ENCODE results near the gene MEI4. TPM values are rescaled to one million over a fixed set of nuclear protein-coding genes. Genes with fewer than 3 reads are reported as not detected.

MEI4 gene
- not detected for total RNA-seq

DNA sequence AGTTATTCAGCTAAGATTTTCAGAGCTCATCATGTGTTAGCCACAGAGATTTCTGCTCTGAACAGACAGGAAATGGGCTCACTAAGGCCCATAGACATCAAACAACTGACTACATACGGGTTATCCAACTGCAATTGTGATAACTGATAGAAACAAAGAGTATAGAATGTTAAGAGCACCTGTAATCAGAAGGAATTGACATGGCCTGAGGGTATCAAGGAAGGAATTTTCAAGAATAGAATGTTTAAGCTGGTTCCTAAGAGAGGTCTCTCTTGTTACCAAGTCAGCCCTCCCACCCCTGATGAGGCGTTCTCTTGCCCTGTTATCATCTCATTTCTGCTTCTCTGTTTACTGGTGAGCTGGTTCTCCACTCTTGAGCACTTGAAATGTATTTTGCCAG, at the start of gene MEI4:
Gene MEI4, plus strand, starts transcription at position 301 of the 400 bp plus-strand sequence. CDS start 37,633 bp downstream, outside the sequence.
- POLR2A ChIA-PET = no interaction called here
- H3K4me3 Mint-ChIP-seq = no peak within 1 kb of the TSS
- no peaks in the 10 kb centered on the region for H3K9me3 Mint-ChIP-seq
- no peaks in the 10 kb centered on the region for H3K4me1 Mint-ChIP-seq
- H3K36me3 Mint-ChIP-seq = no peaks in the 10 kb centered on the region
- ATAC-seq (ENCODE audit: low read depth) = no peak
- peaks cover 9% of the 10 kb centered on the region for H3K27me3 Mint-ChIP-seq
- no peak within 1 kb of the TSS for H3K27ac Mint-ChIP-seq
- no peak for DNase-seq

DNA sequence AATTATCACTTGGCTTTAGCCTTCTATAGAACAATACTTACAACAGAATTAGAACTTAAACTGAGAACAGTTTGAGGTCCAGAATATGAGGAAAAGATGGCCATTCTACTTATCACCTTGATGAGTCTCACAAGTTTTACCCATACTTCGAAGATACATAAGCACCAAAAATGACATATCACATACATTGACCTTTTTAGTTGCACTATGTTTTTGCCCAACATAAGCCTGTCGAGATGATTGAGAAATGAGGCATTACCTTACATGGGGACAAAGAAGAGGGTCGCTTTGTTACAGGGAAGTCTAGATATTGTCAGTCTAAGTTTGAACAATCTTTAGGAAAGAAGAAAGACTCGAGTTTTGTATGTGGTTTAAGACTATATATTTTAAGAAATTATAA, 48.4 kb upstream of the MEI4 start:
- H3K36me3 Mint-ChIP-seq = no peaks in the 10 kb centered on the region
- H3K9me3 Mint-ChIP-seq = peaks cover 1% of the 10 kb centered on the region
- no peaks in the 10 kb centered on the region for H3K27me3 Mint-ChIP-seq
- DNase-seq (no peak), ATAC-seq (ENCODE audit: low read depth) (no peak)
- H3K4me3 Mint-ChIP-seq = no peak overlapping the region
- no peak overlapping the region for H3K27ac Mint-ChIP-seq
- H3K4me1 Mint-ChIP-seq = no peaks in the 10 kb centered on the region
- POLR2A ChIA-PET = no interaction called here

DNA sequence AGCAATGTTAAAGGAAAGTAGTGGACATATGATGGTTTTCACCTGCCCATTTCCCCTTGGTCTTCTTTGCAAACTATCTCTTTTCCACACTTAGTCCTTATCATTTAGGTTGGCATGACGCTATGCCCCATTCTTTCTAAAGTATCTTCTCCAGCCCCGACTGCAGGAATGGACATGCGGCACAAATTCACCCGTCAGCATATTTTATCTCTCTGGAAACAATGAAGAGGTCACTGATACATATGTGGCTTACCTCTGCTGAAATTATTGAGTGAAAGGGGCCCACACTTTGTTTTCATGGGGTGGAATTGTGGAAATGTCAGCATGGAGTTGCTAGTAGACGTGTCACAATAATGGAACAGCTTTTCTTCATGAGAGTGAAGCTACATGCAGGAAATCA, 45.8 kb upstream of the MEI4 start:
- H3K9me3 Mint-ChIP-seq = peaks cover 1% of the 10 kb centered on the region
- H3K27me3 Mint-ChIP-seq = no peaks in the 10 kb centered on the region
- DNase-seq (no peak), ATAC-seq (ENCODE audit: low read depth) (no peak)
- H3K4me1 Mint-ChIP-seq = no peaks in the 10 kb centered on the region
- H3K27ac Mint-ChIP-seq = no peak overlapping the region
- no peaks in the 10 kb centered on the region for H3K36me3 Mint-ChIP-seq
- H3K4me3 Mint-ChIP-seq = no peak overlapping the region
- POLR2A ChIA-PET = no interaction called here

DNA sequence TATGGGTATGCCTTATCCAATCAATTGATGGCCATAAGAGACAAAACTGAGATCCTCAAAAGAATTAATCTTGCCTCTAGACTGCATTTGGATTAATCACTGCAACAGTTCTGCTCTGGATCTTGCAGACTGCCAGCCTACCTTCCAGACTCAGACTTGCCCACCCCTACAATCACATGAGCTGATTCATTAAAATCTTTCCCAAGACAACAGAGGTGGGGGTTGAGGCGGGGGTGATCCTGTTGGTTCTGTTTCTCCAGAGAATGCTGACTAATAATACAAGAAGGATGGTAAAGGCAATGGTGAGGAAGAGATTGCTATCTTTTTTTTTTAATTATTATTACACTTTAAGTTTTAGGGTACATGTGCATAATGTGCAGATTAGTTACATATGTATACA, 43.7 kb upstream of the MEI4 start:
- Mint-ChIP-seq H3K4me3 (no peak overlapping the region), H3K27ac (no peak overlapping the region), H3K9me3 (peaks cover 3% of the 10 kb centered on the region), H3K36me3 (no peaks in the 10 kb centered on the region), H3K27me3 (no peaks in the 10 kb centered on the region), H3K4me1 (no peaks in the 10 kb centered on the region)
- DNase-seq = no peak
- no peak for ATAC-seq (ENCODE audit: low read depth)
- POLR2A ChIA-PET = no interaction called here

DNA sequence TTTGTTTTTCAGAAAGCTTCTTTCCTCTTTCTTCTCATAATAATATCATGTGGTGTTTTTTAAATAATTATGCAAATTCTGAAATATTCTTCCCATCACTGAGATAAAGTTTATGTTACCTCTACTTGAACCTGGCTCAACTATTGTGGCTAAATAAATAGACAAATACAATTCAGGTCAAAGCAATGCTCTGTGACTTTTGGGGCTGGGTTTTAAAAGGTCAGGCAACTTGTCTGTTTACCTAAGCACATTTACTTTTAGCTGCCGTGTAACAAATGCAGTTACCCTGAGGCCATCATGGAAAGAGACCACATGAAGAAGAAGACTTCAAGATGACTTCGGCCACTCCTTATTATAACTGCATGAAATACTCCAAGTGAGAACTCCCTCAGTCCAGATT, 33.7 kb upstream of the MEI4 start:
- POLR2A ChIA-PET = no interaction called here
- Mint-ChIP-seq H3K36me3 (no peaks in the 10 kb centered on the region), H3K9me3 (peaks cover 2% of the 10 kb centered on the region), H3K27ac (no peak overlapping the region), H3K4me3 (no peak overlapping the region), H3K4me1 (no peaks in the 10 kb centered on the region), H3K27me3 (no peaks in the 10 kb centered on the region)
- ATAC-seq (ENCODE audit: low read depth) (no peak), DNase-seq (no peak)

DNA sequence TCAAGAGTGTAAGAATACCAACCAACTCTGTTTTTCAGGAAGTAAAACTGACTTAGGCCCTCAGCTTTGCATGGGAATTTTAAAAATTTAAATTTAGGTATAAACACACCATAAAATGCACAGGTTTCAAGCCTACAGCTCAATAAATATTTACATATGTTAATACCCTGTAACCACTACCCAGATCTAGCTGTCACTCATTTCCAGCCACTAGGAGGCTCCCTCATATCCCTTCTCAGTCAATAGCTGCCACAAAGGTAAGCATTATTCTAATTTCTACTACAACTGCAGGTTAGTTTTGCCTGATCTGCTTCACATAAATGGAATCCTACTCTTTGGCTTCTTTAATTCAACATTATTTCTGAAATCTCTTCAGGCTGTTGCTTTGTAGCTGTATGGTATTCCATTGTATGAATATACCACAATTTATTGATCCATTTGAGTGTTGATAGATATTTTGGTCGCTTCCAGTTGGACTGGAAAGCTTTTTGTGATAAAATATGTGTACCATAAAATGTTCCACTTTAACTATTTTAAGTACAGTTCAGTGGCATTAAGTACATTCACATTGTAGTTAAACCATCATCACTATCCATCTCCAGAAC, 32.5 kb upstream of the MEI4 start:
- no peaks in the 10 kb centered on the region for H3K27me3 Mint-ChIP-seq
- no peaks in the 10 kb centered on the region for H3K4me1 Mint-ChIP-seq
- H3K27ac Mint-ChIP-seq = no peak overlapping the region
- POLR2A ChIA-PET = no interaction called here
- no peak overlapping the region for H3K4me3 Mint-ChIP-seq
- DNase-seq (no peak), ATAC-seq (ENCODE audit: low read depth) (no peak)
- H3K9me3 Mint-ChIP-seq = no peaks in the 10 kb centered on the region
- H3K36me3 Mint-ChIP-seq = no peaks in the 10 kb centered on the region

GRCh38 chr6:77624515-77624914, 28.3 kb upstream of the MEI4 start:
- H3K36me3 Mint-ChIP-seq = no peaks in the 10 kb centered on the region
- H3K9me3 Mint-ChIP-seq = peaks cover 5% of the 10 kb centered on the region
- H3K27ac Mint-ChIP-seq = no peak overlapping the region
- no peak overlapping the region for H3K4me3 Mint-ChIP-seq
- no peak for ATAC-seq (ENCODE audit: low read depth)
- no peaks in the 10 kb centered on the region for H3K27me3 Mint-ChIP-seq
- POLR2A ChIA-PET = no interaction called here
- DNase-seq = no peak
- H3K4me1 Mint-ChIP-seq = no peaks in the 10 kb centered on the region

DNA sequence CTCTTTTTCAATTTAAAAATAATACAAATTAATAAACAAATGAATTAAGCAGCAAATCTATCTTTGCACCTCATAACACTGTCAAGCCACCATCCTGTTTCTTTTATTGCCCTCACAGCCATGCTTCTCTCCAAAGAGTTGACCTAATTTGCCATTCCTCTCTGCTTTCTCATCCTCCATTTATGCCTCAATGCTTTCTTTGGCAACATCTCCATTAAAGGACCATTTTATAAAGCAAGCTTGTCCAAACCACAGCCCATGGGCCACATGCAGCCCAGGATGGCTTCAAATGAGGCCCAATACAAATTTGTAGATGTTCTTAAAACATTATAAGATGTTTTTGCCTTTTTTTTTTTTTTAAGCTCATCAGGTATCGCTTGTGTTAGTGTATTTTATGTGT, 26.4 kb upstream of the MEI4 start:
- Mint-ChIP-seq H3K36me3 (no peaks in the 10 kb centered on the region), H3K9me3 (peaks cover 5% of the 10 kb centered on the region), H3K27ac (no peak overlapping the region), H3K27me3 (no peaks in the 10 kb centered on the region), H3K4me1 (no peaks in the 10 kb centered on the region), H3K4me3 (no peak overlapping the region)
- DNase-seq (no peak), ATAC-seq (ENCODE audit: low read depth) (no peak)
- POLR2A ChIA-PET = no interaction called here

DNA sequence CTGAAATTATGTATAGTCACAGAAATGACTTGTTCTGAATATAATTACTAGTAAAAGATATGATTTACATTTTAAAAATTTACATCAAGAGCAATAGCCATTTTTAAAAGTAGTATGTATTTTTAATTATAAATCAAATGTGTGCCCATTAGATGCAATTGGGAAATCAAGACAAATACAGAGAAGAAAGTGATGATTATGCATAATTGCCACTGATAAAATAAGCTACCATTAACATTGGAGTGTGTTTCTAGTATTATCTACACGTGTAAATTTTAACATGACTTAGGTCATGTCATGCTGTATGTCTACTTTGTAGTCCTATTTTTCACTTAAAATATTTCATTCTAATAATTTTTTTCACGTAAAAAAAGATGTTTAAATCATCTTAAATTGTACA, 22.8 kb upstream of the MEI4 start:
- DNase-seq (no peak), ATAC-seq (ENCODE audit: low read depth) (no peak)
- Mint-ChIP-seq H3K27ac (no peak overlapping the region), H3K4me3 (no peak overlapping the region), H3K27me3 (no peaks in the 10 kb centered on the region), H3K9me3 (peaks cover 5% of the 10 kb centered on the region), H3K4me1 (no peaks in the 10 kb centered on the region), H3K36me3 (no peaks in the 10 kb centered on the region)
- POLR2A ChIA-PET = no interaction called here

- Mint-ChIP-seq H3K9me3 (peaks cover 2% of the 10 kb centered on the region), H3K4me3 (no peak overlapping the region), H3K36me3 (no peaks in the 10 kb centered on the region), H3K4me1 (no peaks in the 10 kb centered on the region), H3K27ac (no peak overlapping the region), H3K27me3 (no peaks in the 10 kb centered on the region)
- POLR2A ChIA-PET = no interaction called here
- ATAC-seq (ENCODE audit: low read depth) (no peak), DNase-seq (no peak)
These were observed 19.4 kb upstream of the MEI4 start for GRCh38 chr6:77633471-77633870.

DNA sequence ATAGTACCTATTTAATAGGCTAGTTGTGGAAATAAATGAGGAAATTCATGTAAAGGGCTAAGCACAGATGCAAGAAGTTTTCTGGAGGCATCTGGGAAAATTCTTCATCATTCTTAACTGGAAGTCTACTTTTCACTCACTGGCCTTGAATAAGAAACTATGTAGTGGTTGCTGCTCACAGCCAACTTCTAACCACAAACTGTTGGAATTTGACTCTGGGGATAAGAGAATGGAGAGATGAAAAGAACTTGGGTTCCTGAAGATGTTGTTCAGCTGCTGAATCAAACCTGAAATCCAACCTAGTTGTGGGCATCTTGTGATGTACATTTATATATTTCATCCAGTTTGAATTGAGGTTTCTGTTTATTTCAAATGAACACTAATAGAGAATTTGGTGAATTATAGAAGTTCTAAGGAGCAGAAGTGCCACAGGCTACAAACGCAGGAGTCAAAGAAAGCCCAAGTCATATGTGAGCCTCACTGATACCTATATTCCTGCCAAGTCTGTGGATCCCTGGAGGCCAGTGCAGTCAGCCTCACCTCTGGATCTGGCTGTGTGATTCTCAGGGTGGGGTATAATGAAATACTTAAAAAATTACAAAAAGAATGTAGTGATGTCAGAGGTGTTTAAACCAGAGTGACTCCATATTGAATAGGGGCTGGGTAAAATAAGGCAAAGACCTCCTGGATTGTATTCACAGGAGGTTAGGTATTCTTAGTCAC, 18.7 kb upstream of the MEI4 start:
- POLR2A ChIA-PET = no interaction called here
- Mint-ChIP-seq H3K4me3 (no peak overlapping the region), H3K36me3 (no peaks in the 10 kb centered on the region), H3K27ac (no peak overlapping the region), H3K4me1 (no peaks in the 10 kb centered on the region), H3K27me3 (no peaks in the 10 kb centered on the region), H3K9me3 (no peaks in the 10 kb centered on the region)
- DNase-seq (no peak), ATAC-seq (ENCODE audit: low read depth) (no peak)

- H3K27me3 Mint-ChIP-seq = no peaks in the 10 kb centered on the region
- no peak overlapping the region for H3K27ac Mint-ChIP-seq
- H3K36me3 Mint-ChIP-seq = no peaks in the 10 kb centered on the region
- POLR2A ChIA-PET = no interaction called here
- H3K4me1 Mint-ChIP-seq = no peaks in the 10 kb centered on the region
- DNase-seq = no peak
- no peak for ATAC-seq (ENCODE audit: low read depth)
- no peak overlapping the region for H3K4me3 Mint-ChIP-seq
- H3K9me3 Mint-ChIP-seq = no peaks in the 10 kb centered on the region
These were observed 14.6 kb upstream of the MEI4 start for GRCh38 chr6:77638129-77638830.

- Mint-ChIP-seq H3K4me1 (no peaks in the 10 kb centered on the region), H3K27me3 (peaks cover 6% of the 10 kb centered on the region), H3K4me3 (no peak overlapping the region), H3K27ac (no peak overlapping the region), H3K9me3 (no peaks in the 10 kb centered on the region), H3K36me3 (no peaks in the 10 kb centered on the region)
- POLR2A ChIA-PET = no interaction called here
- no peak for ATAC-seq (ENCODE audit: low read depth)
- DNase-seq = no peak
These were observed 8.6 kb upstream of the MEI4 start for GRCh38 chr6:77644102-77644705.

Data from activated naive CD8-positive, alpha-beta T cell treated with anti-CD3 and anti-CD28 coated beads, Interleukin-2, amount 10 ng/mL, durations not matched to agents 7 days and 5 days (primary cell).